SK-N-MC (cell line): ENCODE results near the gene SULF2.

ENCODE experiments used
- DNase-seq: peaks from one replicate; pipeline ENCODE4 v3.0.0-alpha.2; 2011; ENCODE audit warnings: low read depth, low spot score
- H3K27ac ChIP-seq: fragments of 200-600 bp; sonication (generic); 2 replicates; pipeline ENCODE4 v1.5.1; 2016; ENCODE audit warnings: mixed run types
- H3K36me3 ChIP-seq: fragments of 200-600 bp; sonication (generic); 2 replicates; pipeline ENCODE4 v1.6.1; 2017; ENCODE audit warnings: antibody characterized with exemption, low read length, mixed read lengths; ENCODE audit not compliant: insufficient read depth
- H3K4me3 ChIP-seq: fragments of 200-600 bp; sonication (generic); 2 replicates; pipeline ENCODE4 v1.5.1; 2016
- H3K9ac ChIP-seq: fragments of 200-600 bp; sonication (generic); 2 replicates; pipeline ENCODE4 v1.8.0; 2017; ENCODE audit warnings: mixed run types, mixed read lengths; ENCODE audit not compliant: insufficient read length
- H3K9me3 ChIP-seq: fragments of 200-600 bp; sonication (generic); 2 replicates; pipeline ENCODE4 v1.6.1; 2017; ENCODE audit warnings: low read depth, mild to moderate bottlenecking, antibody characterized with exemption, low read length, moderate library complexity, mixed read lengths
- EZH2 ChIP-seq: fragments of 200-600 bp; sonication (generic); IDR thresholded peaks from one replicate; pipeline ENCODE4 v1.6.1; 2017; ENCODE audit warnings: antibody characterized with exemption
- FOXP2 ChIP-seq: optimal IDR thresholded peaks from 2 replicates; pipeline ENCODE3; 2011; ENCODE audit warnings: mild to moderate bottlenecking, moderate library complexity; ENCODE audit not compliant: insufficient read depth; ENCODE audit errors: extremely low read length, control extremely low read depth
- POLR2AphosphoS5 ChIP-seq: IDR thresholded peaks from 2 replicates; pipeline ENCODE4 v1.6.1; 2012; ENCODE audit warnings: mild to moderate bottlenecking, low read depth, low read length, borderline replicate concordance

The SULF2 gene

DNA sequence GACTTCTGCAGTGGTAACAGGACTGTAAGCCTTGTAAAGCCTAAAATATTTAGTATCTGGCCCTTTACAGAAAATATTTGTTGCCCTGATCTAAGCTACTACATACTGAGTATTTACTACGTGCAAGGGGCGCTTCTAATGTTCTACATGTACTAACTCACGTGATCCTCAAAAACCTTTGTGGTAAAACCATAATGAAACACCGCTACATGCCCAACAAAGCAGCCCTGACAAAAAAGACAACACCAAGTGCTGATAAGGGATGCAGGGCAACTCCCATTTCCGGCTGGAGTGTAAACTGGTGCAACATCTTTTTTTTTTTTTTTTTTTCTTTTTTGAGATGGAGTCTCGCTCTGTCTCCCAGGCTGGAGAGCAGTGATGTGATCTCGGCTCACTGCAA lies 85.0 kb downstream of the SULF2 start:
- no peak for TF ChIP-seq EZH2
- TF ChIP-seq FOXP2, result no peak
- TF ChIP-seq POLR2AphosphoS5, result no peak
- Histone ChIP-seq H3K36me3 (no peaks in the 10 kb centered on the region), H3K27ac (no peak overlapping the region), H3K4me3 (no peak overlapping the region), H3K9ac (no peak overlapping the region), H3K9me3 (no peaks in the 10 kb centered on the region)
- no peak for DNase-seq

DNA sequence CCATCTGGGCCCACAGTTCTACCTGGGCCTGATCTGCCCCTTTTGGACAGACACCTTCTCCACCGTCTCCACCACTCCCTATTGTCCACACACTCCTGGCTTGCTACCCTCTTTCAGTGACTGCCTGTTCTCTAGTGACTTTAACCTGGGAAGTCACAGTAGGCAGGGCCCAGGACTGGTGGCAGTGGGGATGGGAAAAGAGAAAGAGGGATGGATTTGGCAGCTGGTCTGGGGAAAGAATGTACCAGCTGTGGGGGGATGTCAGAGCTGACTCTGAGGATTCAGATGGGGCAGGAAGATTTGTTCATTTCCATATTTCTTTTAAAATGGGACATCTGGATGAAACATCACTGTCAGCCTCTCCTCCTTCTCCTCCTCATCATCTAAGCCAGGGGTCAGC lies 85.5 kb downstream of the SULF2 start:
- no peak for DNase-seq
- Histone ChIP-seq H3K9me3 (no peaks in the 10 kb centered on the region), H3K9ac (no peak overlapping the region), H3K27ac (no peak overlapping the region), H3K36me3 (no peaks in the 10 kb centered on the region), H3K4me3 (no peak overlapping the region)
- TF ChIP-seq EZH2 (no peak), POLR2AphosphoS5 (no peak), FOXP2 (no peak)

DNA sequence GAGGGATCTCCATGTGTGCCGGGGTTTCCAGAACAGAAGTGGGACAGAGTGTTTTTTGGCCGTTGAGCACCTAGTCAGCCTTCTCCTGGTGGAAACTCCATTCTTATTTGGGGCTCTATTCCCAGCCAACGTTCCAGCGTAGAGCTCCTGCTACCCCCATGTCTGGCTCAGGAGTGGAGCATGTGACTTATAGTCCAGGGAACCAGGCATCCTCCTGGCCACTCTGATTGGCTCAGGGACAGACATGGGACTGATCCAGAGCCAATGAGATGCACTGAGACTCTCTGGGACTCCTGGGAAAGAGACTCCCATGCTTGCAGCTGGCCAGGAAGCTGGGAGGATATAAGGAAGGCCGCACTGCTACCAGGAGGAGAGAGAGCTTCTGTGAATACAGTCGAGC lies 87.1 kb downstream of the SULF2 start:
- TF ChIP-seq POLR2AphosphoS5 (no peak), EZH2 (no peak), FOXP2 (no peak)
- Histone ChIP-seq H3K27ac (no peak overlapping the region), H3K4me3 (no peak overlapping the region), H3K36me3 (no peaks in the 10 kb centered on the region), H3K9me3 (no peaks in the 10 kb centered on the region), H3K9ac (no peak overlapping the region)
- no peak for DNase-seq

DNA sequence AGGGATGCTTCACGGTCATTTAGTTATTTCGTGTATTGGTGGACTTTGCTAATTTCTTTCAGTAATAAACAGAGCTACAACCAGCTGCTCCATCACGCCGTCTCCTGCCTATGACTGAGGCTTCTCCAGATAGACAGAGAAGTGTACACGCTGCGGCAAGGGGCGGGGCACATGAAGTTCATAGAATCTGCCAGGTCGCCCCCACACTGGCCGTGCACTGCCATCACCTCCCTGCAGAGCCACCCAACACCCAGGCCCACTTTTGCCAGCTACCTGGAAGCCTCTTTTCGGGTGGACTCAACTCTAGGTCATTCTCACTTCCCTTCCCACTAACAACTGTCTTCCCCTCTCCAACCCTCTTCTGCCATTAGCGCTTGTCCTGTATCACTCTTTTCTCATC lies 88.4 kb downstream of the SULF2 start:
- no peak for DNase-seq
- H3K9ac ChIP-seq, result no peak overlapping the region
- no peaks in the 10 kb centered on the region for H3K36me3 ChIP-seq
- no peaks in the 10 kb centered on the region for H3K9me3 ChIP-seq
- no peak overlapping the region for H3K4me3 ChIP-seq
- TF ChIP-seq FOXP2, result no peak
- TF ChIP-seq POLR2AphosphoS5, result no peak
- no peak for TF ChIP-seq EZH2
- H3K27ac ChIP-seq, result no peak overlapping the region

DNA sequence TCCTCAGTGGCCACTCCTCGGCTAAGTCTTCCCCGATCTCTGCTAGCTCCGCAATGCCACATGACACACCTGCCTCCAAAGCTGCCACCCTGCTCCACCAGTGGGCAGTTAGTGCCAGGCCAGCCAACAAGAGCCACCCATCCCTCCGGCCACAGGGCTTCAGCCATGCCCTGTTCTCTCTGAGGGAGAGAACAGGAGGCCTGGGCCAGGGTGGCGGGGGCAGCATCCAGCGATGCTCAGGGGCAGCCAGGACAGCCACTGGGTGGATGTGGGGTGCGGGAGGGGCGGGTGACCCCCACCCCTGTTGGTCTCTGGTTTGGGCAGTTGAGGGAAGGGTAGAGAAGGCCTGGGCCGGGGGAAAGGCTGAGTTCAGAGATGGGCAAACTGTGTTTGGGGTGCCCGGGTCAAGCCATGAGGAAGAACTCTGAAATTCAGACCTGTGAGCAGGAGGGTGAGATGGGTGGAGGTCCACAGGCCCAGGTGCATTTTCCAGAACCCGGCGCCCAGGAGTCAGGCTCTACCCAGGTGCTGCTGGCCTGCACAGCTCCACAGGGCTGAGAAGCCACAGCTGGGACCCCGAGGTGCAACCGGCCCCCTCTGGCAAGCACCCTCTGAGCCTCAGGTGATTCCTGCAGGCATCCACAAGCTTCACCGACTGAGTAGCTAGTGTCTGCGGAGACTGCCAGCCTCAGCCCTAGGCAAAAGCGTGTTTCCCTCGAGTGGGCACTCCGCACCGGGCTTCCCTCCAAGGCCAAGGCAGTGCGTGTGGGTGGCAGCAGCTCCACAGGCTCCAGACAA lies 91.1 kb downstream of the SULF2 start:
- no peak for TF ChIP-seq FOXP2
- TF ChIP-seq EZH2, result no peak
- TF ChIP-seq POLR2AphosphoS5, result no peak
- no peak overlapping the region for H3K27ac ChIP-seq
- H3K9ac ChIP-seq, result no peak overlapping the region
- H3K36me3 ChIP-seq, result no peaks in the 10 kb centered on the region
- DNase-seq, result no peak
- no peak overlapping the region for H3K4me3 ChIP-seq
- H3K9me3 ChIP-seq, result no peaks in the 10 kb centered on the region

DNA sequence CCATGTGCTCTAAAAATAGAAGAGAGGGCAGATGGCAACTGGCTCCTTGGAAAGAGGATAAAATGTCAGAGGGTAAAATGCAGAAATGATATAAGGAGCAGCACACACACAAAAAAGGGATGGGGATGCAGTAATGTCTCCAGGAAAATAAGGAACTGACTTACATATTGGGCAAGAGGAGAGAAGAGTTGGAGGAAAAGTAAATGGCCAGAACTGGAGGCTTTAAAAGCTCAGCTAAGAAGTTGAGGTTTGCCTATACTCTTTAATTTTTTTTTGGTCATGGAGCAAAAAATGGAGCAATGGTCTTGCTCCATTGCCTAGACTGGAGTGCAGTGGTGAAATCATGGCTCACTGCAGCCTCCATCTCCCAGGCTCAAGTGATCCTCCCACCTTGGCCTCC lies 93.7 kb downstream of the SULF2 start:
- TF ChIP-seq POLR2AphosphoS5 (no peak), EZH2 (no peak), FOXP2 (no peak)
- Histone ChIP-seq H3K9me3 (no peaks in the 10 kb centered on the region), H3K4me3 (no peak overlapping the region), H3K36me3 (no peaks in the 10 kb centered on the region), H3K27ac (no peak overlapping the region), H3K9ac (no peak overlapping the region)
- no peak for DNase-seq

DNA sequence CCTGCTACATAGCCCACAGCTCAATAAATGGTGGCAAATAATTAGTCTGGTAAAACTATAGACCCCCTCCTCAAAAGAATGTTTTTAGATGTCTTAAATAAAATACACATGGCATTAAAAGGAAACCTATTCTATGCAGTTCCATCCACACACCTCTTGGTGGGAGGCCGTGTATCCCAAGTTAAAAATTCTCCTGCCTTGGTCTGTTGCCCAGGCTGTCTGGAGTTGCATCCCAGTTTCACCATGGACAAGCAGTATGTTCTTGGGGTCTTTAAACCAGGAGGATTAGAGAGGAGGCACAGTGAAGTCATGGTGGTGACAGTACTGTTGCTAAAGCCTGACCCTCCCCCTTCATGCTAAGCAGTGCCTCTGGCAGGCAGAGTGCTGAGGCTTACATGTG lies 95.5 kb downstream of the SULF2 start:
- Histone ChIP-seq H3K9ac (no peak overlapping the region), H3K27ac (no peak overlapping the region), H3K9me3 (no peaks in the 10 kb centered on the region), H3K4me3 (no peak overlapping the region), H3K36me3 (no peaks in the 10 kb centered on the region)
- TF ChIP-seq FOXP2, result no peak
- no peak for TF ChIP-seq EZH2
- TF ChIP-seq POLR2AphosphoS5, result no peak
- DNase-seq, result no peak

DNA sequence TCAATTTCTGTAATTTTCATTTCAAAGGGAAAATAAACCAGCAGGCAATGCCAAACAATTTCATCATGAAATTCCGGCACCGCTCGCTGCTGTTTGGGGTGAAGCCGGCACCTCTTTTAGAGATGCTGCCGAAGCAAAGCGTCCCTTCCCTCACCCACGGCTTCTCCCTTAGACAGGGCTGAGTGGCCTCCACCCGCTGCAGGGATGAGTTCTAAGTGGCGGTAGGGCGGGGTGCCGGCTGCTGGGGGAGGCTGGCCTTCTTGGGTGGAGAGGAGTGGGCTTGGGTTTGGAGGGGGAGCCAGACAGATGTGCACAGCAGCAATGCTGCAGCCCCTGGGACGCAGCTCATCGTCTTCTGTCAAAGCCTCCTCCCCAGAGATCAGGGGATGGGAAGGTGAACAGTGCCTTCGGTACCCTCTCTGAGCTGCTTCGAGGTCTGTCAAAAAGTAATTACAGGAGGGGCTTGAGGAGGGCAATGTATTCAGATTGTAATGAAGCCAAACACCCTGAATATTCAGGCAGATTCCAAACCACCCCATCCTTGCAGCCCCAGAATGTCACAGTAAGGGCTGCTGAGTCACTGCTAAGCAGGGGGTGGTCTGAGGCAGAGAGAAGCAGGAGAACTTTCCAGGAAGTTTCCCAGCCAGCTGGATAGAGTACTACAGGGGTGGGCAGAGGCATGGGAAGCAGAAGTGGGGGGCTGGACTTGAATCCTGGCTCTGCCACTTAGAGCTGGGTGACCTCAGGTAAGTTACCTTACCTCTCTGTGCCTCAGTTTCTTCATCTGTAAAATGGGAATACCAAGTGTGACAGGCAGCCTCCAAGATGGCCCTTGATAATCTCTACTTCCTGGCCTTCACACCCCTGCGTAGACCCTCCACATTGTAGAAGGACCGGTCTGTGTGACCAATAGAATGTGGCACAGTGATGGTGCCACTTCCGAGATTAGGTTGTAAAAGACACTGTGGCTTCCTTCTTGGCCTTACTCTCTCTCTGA lies 96.6 kb downstream of the SULF2 start:
- Histone ChIP-seq H3K9ac (no peak overlapping the region), H3K27ac (no peak overlapping the region)

More for the DNA sequence above, 96.6 kb downstream of the SULF2 start:
- Histone ChIP-seq H3K36me3 (no peaks in the 10 kb centered on the region), H3K9me3 (no peaks in the 10 kb centered on the region), H3K4me3 (no peak overlapping the region)
- TF ChIP-seq POLR2AphosphoS5 (no peak), EZH2 (no peak), FOXP2 (no peak)
- DNase-seq, result no peak
